Prostate gland (tissue), 2 donors: ENCODE measurements around the gene ALDOB.

Experiments used
- CTCF ChIP-seq, 4 experiments: fragments of 200-600 bp in 2 of 4; fragments of 450-650 bp in 2 of 4; sonication (generic) in 2 of 4; IDR thresholded peaks; 1 replicate in 3 of 4; 2 replicates in 1 of 4; pipeline ENCODE4 v1.5.1; 2016 to 2019; ENCODE audit warnings: antibody characterized with exemption in 4 of 4, mild to moderate bottlenecking in 2 of 4, moderate library complexity in 2 of 4
- POLR2A ChIP-seq: fragments of 450-650 bp; IDR thresholded peaks from one replicate; pipeline ENCODE4 v1.6.1; 2016; ENCODE audit warnings: antibody characterized with exemption, mild to moderate bottlenecking
- POLR2AphosphoS5 ChIP-seq: sonication (generic); formaldehyde crosslinking; IDR thresholded peaks from one replicate; pipeline ENCODE4 v1.6.1; 2017; ENCODE audit warnings: antibody characterized with exemption

- TF ChIP-seq CTCF (IDR thresholded peaks at IDR 0.05): no peak
- TF ChIP-seq POLR2A: no peak
- no peak for TF ChIP-seq POLR2AphosphoS5
These were observed 34.4 kb upstream of the ALDOB start for GRCh38 chr9:101470021-101470420.
